Measurements from ENCODE around the gene UBE2M.
"Not testable (repeated sequence)": the region's sequence is repeated elsewhere in the genome, so short reads cannot be mapped to it uniquely, and the experiment has no call there.

Gene UBE2M

GRCh38 chr19:58539169-58539559 lies 19.2 kb downstream of the UBE2M start:
- not testable (repeated sequence) for ATAC-seq, DNase-seq

GRCh38 chr19:58538257-58539168 lies 19.9 kb downstream of the UBE2M start:
- peak; percentile 94 for ATAC-seq

GRCh38 chr19:58536852-58537798 lies 21.3 kb downstream of the UBE2M start:
- ATAC-seq (no peak), DNase-seq (no peak)

More at GRCh38 chr19:58538257-58539168, 19.9 kb downstream of the UBE2M start:
- DNase-seq = peak; percentile 64

GRCh38 chr19:58535857-58536256 lies 22.6 kb downstream of the UBE2M start:
- ATAC-seq = no peak
- no peak for DNase-seq

GRCh38 chr19:58531034-58531840 lies 27.2 kb downstream of the UBE2M start:
- ATAC-seq = no peak
- DNase-seq = no peak

GRCh38 chr19:58529405-58529804 lies 29.0 kb downstream of the UBE2M start:
- ATAC-seq (no peak), DNase-seq (no peak)

GRCh38 chr19:58522709-58523108 lies 35.7 kb downstream of the UBE2M start:
- ATAC-seq (no peak), DNase-seq (no peak)

GRCh38 chr19:58521651-58522050 lies 36.8 kb downstream of the UBE2M start:
- ATAC-seq = no peak
- no peak for DNase-seq

GRCh38 chr19:58520257-58520599 lies 38.2 kb downstream of the UBE2M start:
- ATAC-seq = no peak
- DNase-seq = no peak

- DNase-seq (peak; percentile 96), ATAC-seq (peak; percentile 86)
Measured at GRCh38 chr19:58519355-58520256, 38.8 kb downstream of the UBE2M start, which contains the start of gene ZBTB45. TSS of gene ZBTB45 (minus strand) at chr19:58519810. CDS start at chr19:58517673, 2,137 bp downstream.

GRCh38 chr19:58519087-58519354 lies 39.4 kb downstream of the UBE2M start:
- peak; percentile 1 for ATAC-seq
- DNase-seq = peak; percentile 64

GRCh38 chr19:58518256-58519086 lies 39.9 kb downstream of the UBE2M start:
- no peak for DNase-seq
- no peak for ATAC-seq

- no peak for ATAC-seq
- no peak for DNase-seq
Measured at GRCh38 chr19:58516964-58517833, 41.2 kb downstream of the UBE2M start.

GRCh38 chr19:58516246-58516836 lies 42.1 kb downstream of the UBE2M start:
- ATAC-seq = no peak
- no peak for DNase-seq

- ATAC-seq (no peak), DNase-seq (no peak)
Measured at GRCh38 chr19:58515259-58515658, 43.2 kb downstream of the UBE2M start.

- ATAC-seq (no peak), DNase-seq (no peak)
Measured at GRCh38 chr19:58514564-58515022, 43.8 kb downstream of the UBE2M start.

- peak; percentile 98 for DNase-seq
- ATAC-seq = peak; percentile 88
Measured at GRCh38 chr19:58513694-58514563, 44.5 kb downstream of the UBE2M start.
